Vagina (tissue), 2 donors: ENCODE results near the gene ZFP69B.

Experiments
- POLR2A ChIP-seq, 2 donors: fragments of 450-650 bp; IDR thresholded peaks; one replicate each; pipeline ENCODE4 v1.6.1; 2017; ENCODE audit warnings: antibody characterized with exemption in 2 of 2, mild to moderate bottlenecking in 2 of 2, moderate library complexity in 2 of 2
- POLR2AphosphoS5 ChIP-seq, 2 donors: sonication (generic); formaldehyde crosslinking; IDR thresholded peaks; one replicate each; pipeline ENCODE4 v1.9.0; 2017; ENCODE audit warnings: antibody characterized with exemption in 2 of 2, mild to moderate bottlenecking in 2 of 2, low read depth in 1 of 2; ENCODE audit not compliant: insufficient read depth in 1 of 2
- TF ChIP-seq, protein P1 (sequence below), 3 experiments: fragments of 450-650 bp in 2 of 3; fragments of 200-600 bp in 1 of 3; sonication (generic) in 1 of 3; IDR thresholded peaks; one replicate each; pipeline ENCODE4 v1.5.1; 2017 to 2019; ENCODE audit warnings: antibody characterized with exemption in 3 of 3, mild to moderate bottlenecking in 2 of 3, moderate library complexity in 2 of 3

DNA sequence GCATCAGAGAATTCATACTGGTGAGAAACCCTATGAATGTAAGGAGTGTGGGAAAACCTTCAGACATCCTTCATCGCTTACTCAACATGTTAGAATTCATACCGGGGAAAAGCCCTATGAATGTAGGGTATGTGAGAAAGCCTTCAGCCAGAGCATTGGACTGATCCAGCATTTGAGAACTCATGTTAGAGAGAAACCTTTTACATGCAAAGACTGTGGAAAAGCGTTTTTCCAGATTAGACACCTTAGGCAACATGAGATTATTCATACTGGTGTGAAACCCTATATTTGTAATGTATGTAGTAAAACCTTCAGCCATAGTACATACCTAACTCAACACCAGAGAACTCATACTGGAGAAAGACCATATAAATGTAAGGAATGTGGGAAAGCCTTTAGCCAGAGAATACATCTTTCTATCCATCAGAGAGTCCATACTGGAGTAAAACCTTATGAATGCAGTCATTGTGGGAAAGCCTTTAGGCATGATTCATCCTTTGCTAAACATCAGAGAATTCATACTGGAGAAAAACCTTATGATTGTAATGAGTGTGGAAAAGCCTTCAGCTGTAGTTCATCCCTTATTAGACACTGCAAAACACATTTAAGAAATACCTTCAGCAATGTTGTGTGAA lies 12.8 kb downstream of the ZFP69B start:
- TF ChIP-seq, protein P1, sequence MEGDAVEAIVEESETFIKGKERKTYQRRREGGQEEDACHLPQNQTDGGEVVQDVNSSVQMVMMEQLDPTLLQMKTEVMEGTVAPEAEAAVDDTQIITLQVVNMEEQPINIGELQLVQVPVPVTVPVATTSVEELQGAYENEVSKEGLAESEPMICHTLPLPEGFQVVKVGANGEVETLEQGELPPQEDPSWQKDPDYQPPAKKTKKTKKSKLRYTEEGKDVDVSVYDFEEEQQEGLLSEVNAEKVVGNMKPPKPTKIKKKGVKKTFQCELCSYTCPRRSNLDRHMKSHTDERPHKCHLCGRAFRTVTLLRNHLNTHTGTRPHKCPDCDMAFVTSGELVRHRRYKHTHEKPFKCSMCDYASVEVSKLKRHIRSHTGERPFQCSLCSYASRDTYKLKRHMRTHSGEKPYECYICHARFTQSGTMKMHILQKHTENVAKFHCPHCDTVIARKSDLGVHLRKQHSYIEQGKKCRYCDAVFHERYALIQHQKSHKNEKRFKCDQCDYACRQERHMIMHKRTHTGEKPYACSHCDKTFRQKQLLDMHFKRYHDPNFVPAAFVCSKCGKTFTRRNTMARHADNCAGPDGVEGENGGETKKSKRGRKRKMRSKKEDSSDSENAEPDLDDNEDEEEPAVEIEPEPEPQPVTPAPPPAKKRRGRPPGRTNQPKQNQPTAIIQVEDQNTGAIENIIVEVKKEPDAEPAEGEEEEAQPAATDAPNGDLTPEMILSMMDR (IDR thresholded peaks at IDR 0.05): no peak
- no peak for TF ChIP-seq POLR2A (IDR thresholded peaks at IDR 0.05)
- TF ChIP-seq POLR2AphosphoS5 (IDR thresholded peaks at IDR 0.05; ENCODE audit: insufficient read depth in 1 of 2, low read depth in 1 of 2): no peak
